ENCODE results near the gene CCDC89. TPM values are rescaled to one million over a fixed set of nuclear protein-coding genes. Genes with fewer than 3 reads are reported as not detected.

The CCDC89 gene
- total and polyA plus RNA-seq, 10 of the 15 experiments (the other 5 are each of a cell fraction or from before 2014, with no cell fraction given), result 0.11 to 0.15 TPM; not detected in 8

GRCh38 chr11:85663753-85664614 lies 22.0 kb downstream of the CCDC89 start (continued):
- TF ChIP-seq MEF2A (IDR thresholded peaks at IDR 0.05; ENCODE audit: insufficient read depth, low read depth, low read length), result no peak
- peak; percentile 72 for TF ChIP-seq RB1 (IDR thresholded peaks at IDR 0.05; ENCODE audit: borderline replicate concordance)
- no peak; the same call in 1 of the 2 replicates for TF ChIP-seq LARP7 (IDR thresholded peaks at IDR 0.05)
- TF ChIP-seq FOS (IDR thresholded peaks at IDR 0.05; ENCODE audit: borderline replicate concordance, extremely low read depth, insufficient read length), result no peak
- TF ChIP-seq IKZF1 (conservative IDR thresholded peaks at IDR 0.05), result no peak
- TF ChIP-seq ZSCAN29 (IDR thresholded peaks at IDR 0.05), result no peak
- no peak for TF ChIP-seq CHD1 (IDR thresholded peaks at IDR 0.05; ENCODE audit: low read depth, low read length)
- 0 out of 2 replicates have a peak, but pooled peaks have one; percentile 63 for TF ChIP-seq ELK1 (IDR thresholded peaks at IDR 0.05; ENCODE audit: low read depth, low read length)
- TF ChIP-seq TCF12 (IDR thresholded peaks at IDR 0.05; ENCODE audit: low read depth, low read length), result no peak
- TF ChIP-seq PBX3 (IDR thresholded peaks at IDR 0.05; ENCODE audit: insufficient replicate concordance, low read depth, low read length), result peak; percentile 11
- no peak for TF ChIP-seq ZZZ3 (IDR thresholded peaks at IDR 0.05; ENCODE audit: control insufficient read depth, insufficient read length, low read depth)
- TF ChIP-seq KAT2A (conservative IDR thresholded peaks at IDR 0.05; ENCODE audit: control insufficient read depth, low read depth, low read length), result no peak
- TF ChIP-seq ETV6 (conservative IDR thresholded peaks at IDR 0.05 in 1 of 2, IDR thresholded peaks at IDR 0.05 in 1 of 2; ENCODE audit: borderline replicate concordance in 1 of 2, low read depth in 1 of 2), result no peak
- no peak for TF ChIP-seq RELA (IDR thresholded peaks at IDR 0.05; ENCODE audit: borderline replicate concordance, partially characterized antibody)
- no peak for TF ChIP-seq BCL11A (IDR thresholded peaks at IDR 0.05; ENCODE audit: low read depth, low read length)
- TF ChIP-seq NBN (IDR thresholded peaks at IDR 0.05), result peak; percentile 22; the same call in 1 of the 2 replicates
- no peak for TF ChIP-seq IRF5 (IDR thresholded peaks at IDR 0.05; ENCODE audit: borderline replicate concordance)
- no peak for TF ChIP-seq HDAC2 (IDR thresholded peaks at IDR 0.05)
- no peak for TF ChIP-seq IRF3 (IDR thresholded peaks at IDR 0.05)
- TF ChIP-seq EZH2 (IDR thresholded peaks at IDR 0.05; ENCODE audit: borderline replicate concordance, control insufficient read depth, low read depth, low read length), result no peak
- no peak for TF ChIP-seq E4F1 (IDR thresholded peaks at IDR 0.05; ENCODE audit: borderline replicate concordance, partially characterized antibody)
- TF ChIP-seq NFYA (IDR thresholded peaks at IDR 0.05; ENCODE audit: borderline replicate concordance, low read depth, low read length), result no peak
- TF ChIP-seq BACH1 (IDR thresholded peaks at IDR 0.05; ENCODE audit: borderline replicate concordance), result 0 out of 2 replicates have a peak, but pooled peaks have one; percentile 32

Measured in GM12878 (cell line).